Naive thymus-derived CD4-positive, alpha-beta T cell (primary cell): ENCODE results near the gene MINAR1. TPM values are rescaled to one million over a fixed set of nuclear protein-coding genes. Genes with fewer than 3 reads are reported as not detected.
A peak's percentile ranks its signal among the peaks of the same experiment; 100 is the strongest.

Experiments
- ATAC-seq: fragments of 150-1000 bp; cut with Tn5 transposase; 2 replicates; pipeline ENCODE4 v1.10.0; 2021; ENCODE audit warnings: mild to moderate bottlenecking, moderate library complexity
- CTCF ChIA-PET: fragments of 350-600 bp; sonication (Branson Sonifier 250); formaldehyde crosslinking; loops from one replicate; lab custom pipeline; 2021; ENCODE audit warnings: antibody characterized with exemption; lab: Charles Lee
- POLR2A ChIA-PET: fragments of 350-600 bp; sonication (Branson Sonifier 250); formaldehyde crosslinking; loops from one replicate; lab custom pipeline; 2021; ENCODE audit warnings: antibody characterized with exemption, inconsistent platforms; lab: Charles Lee
- DNase-seq, 9 donors: peaks; one replicate each; pipeline versions ENCODE4 v3.0.0 to v3.0.0-alpha.2; 2020 to 2022; ENCODE audit warnings: mixed read lengths in 1 of 9
- H3K27ac ChIP-seq: one replicate; pipeline ENCODE4 v1.7.0; 2013; ENCODE audit warnings: mild to moderate bottlenecking, low read depth, low read length, moderate library complexity
- H3K27me3 ChIP-seq, 2 donors: one replicate each; pipeline ENCODE4 v1.7.0; 2013; ENCODE audit warnings: low read length in 2 of 2, mild to moderate bottlenecking in 2 of 2, moderate library complexity in 2 of 2; ENCODE audit not compliant: control insufficient read depth in 2 of 2, insufficient read depth in 2 of 2
- H3K36me3 ChIP-seq, 3 experiments: 1 replicate in 2 of 3; 2 replicates in 1 of 3; pipeline ENCODE4 v1.7.0; 2013; ENCODE audit warnings: low read length in 3 of 3, mild to moderate bottlenecking in 3 of 3, moderate library complexity in 1 of 3; ENCODE audit not compliant: insufficient read depth in 3 of 3, control insufficient read depth in 2 of 3
- H3K4me1 ChIP-seq, 2 donors: one replicate each; pipeline ENCODE4 v1.7.0; 2013; ENCODE audit warnings: low read length in 2 of 2, mild to moderate bottlenecking in 2 of 2, moderate library complexity in 1 of 2; ENCODE audit not compliant: control insufficient read depth in 2 of 2, insufficient read depth in 2 of 2
- H3K4me3 ChIP-seq: 2 replicates; pipeline ENCODE4 v1.7.0; 2013; ENCODE audit warnings: mild to moderate bottlenecking, low read length
- H3K9me3 ChIP-seq, 3 experiments: 1 replicate in 2 of 3; 2 replicates in 1 of 3; pipeline ENCODE4 v1.7.0; 2013; ENCODE audit warnings: low read length in 3 of 3; ENCODE audit not compliant: control insufficient read depth in 2 of 3
- H3K27ac Mint-ChIP-seq, 9 donors: one replicate each; pipeline ENCODE4 v1.8.0; 2020 to 2022; ENCODE audit warnings: mixed read lengths in 9 of 9, mild to moderate bottlenecking in 8 of 9, moderate library complexity in 5 of 9, inconsistent platforms in 2 of 9
- H3K27me3 Mint-ChIP-seq, 5 donors: one replicate each; pipeline ENCODE4 v1.8.0; 2021 to 2022; ENCODE audit warnings: mixed read lengths in 5 of 5, mild to moderate bottlenecking in 1 of 5
- H3K36me3 Mint-ChIP-seq, 5 donors: one replicate each; pipeline ENCODE4 v1.8.0; 2020 to 2022; ENCODE audit warnings: mixed read lengths in 5 of 5, mild to moderate bottlenecking in 3 of 5, inconsistent platforms in 1 of 5
- H3K4me1 Mint-ChIP-seq, 7 donors: one replicate each; pipeline ENCODE4 v1.8.0; 2020 to 2022; ENCODE audit warnings: mixed read lengths in 7 of 7, mild to moderate bottlenecking in 3 of 7, inconsistent platforms in 1 of 7
- H3K4me3 Mint-ChIP-seq, 10 donors: one replicate each; pipeline ENCODE4 v1.8.0; 2020 to 2022; ENCODE audit warnings: mild to moderate bottlenecking in 10 of 10, mixed read lengths in 10 of 10, moderate library complexity in 6 of 10, inconsistent platforms in 2 of 10
- H3K9me3 Mint-ChIP-seq, 11 donors: one replicate each; pipeline ENCODE4 v1.8.0; 2020 to 2022; ENCODE audit warnings: mixed read lengths in 11 of 11, mild to moderate bottlenecking in 4 of 11, inconsistent platforms in 1 of 11, moderate library complexity in 1 of 11
- intact Hi-C, 2 donors: fragments of 100-400 bp; cut with micrococcal nuclease; formaldehyde crosslinking; loops; one replicate each; pipeline ENCODE4 v1.15.1; 2023
- polyA plus RNA-seq, 2 donors: library from polyadenylated mRNA; unstranded; fragments of 300-500 nt; fragmentation: Illumina TruSeq; gene quantifications; one replicate each; pipeline ENCODE4 v1.2.3, GENCODE V29; 2021
- total RNA-seq, 6 experiments: library from RNA in 5 of 6; stranded (reverse) in 5 of 6; gene quantifications; 1 replicate in 5 of 6; 2 replicates in 1 of 6; pipeline ENCODE4 v1.2.3 and lab custom pipeline; 2021 to 2026

The MINAR1 gene
- total and polyA plus RNA-seq, 7 experiments from 2014 or later = 0.04 to 1.3 (median 0.32) TPM

DNA sequence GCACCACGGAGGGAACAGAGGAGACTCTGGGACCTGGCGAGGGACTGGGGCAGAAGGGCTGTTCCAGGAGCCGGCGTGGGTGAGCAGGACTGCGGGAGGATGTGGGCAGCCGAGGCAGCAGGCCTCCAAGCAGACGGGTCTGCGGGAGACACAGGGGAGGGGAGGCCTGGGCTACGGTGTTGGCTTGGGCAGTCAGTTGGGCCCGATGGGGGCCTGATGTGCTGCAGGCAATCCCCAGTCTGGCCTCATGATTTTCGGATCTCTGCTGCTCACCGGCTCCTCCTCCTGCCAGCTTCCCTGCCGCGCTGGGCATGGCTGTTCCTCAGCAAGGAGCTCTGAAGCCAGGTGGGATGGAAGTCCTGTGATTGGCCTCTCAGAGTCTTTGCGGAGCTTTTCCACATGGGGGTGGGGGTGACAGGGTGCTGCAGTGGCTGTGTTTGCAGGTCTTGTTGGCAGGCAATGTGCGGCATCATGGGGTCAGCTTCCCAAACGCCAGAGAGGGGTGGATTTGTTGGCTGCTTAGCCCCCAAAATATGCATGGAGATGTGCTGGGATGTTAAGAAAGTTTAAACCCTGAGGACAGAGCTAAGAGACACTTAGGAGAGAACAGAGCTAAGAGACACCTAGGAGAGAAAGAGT, 19.3 kb downstream of the MINAR1 start:
- Histone ChIP-seq H3K9me3 (no peaks in the 10 kb centered on the region), H3K4me3 (no peak overlapping the region), H3K4me1 (no peaks in the 10 kb centered on the region), H3K36me3 (no peaks in the 10 kb centered on the region), H3K27me3 (no peaks in the 10 kb centered on the region), H3K27ac (no peak overlapping the region)
- no peak for ATAC-seq
- DNase-seq = no peak
- CTCF ChIA-PET = no interaction called here
- Mint-ChIP-seq H3K27me3 (peaks cover 7 to 16% (median 13%) of the 10 kb centered on the region in 5 donors), H3K4me1 (no peaks in the 10 kb centered on the region), H3K36me3 (peaks cover 0 to 4% (median 0%) of the 10 kb centered on the region in 5 donors), H3K4me3 (no peak overlapping the region), H3K27ac (no peak overlapping the region), H3K9me3 (peaks cover 0 to 17% (median 6%) of the 10 kb centered on the region in 11 donors)
- intact Hi-C loops = no loop called here
- POLR2A ChIA-PET = no interaction called here

DNA sequence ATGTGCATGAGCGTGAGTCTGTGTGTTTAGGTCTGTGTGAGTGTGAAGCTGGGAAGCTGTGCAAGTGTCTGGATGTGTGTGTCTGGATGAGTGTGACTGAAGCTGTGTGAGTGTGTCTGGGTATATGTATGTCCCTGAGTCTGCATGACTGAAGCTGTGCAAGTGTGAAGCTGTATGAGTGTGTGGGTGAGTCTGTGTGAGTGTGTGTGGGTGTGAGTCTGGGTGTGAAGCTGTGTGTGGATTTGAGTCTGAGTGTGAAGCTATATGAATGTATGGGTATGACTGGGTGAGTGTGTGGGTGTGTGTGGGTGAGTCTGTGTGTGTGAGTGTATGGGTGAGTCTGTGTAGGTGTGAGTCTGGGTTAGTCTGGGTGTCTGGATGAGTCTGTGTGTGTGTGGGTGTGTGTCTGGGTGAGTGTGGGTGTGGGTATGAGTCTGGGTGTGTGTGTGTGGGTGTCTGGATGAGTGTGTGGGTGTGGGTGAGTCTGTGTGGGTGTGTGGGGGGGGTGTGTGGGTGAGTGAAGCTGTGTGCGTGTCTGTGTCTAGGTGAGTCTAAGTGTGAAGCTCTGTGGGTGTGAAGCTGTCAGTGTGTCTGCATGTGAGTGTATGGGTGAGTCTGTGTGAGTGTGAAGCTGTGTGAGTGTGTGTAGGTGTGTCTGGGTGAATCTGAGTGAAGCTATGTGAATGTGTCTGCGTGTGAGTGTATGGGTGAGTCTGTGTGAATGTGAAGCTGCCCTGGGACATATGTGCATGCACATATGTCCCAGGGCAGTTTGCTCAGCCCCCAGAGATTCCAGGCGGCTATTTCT, 20.3 kb downstream of the MINAR1 start:
- DNase-seq (no peak), ATAC-seq (peak; percentile 22)
- H3K4me3 ChIP-seq = no peak overlapping the region
- H3K4me1 Mint-ChIP-seq = no peaks in the 10 kb centered on the region
- H3K9me3 ChIP-seq = no peaks in the 10 kb centered on the region
- intact Hi-C loops = no loop called here
- no peak overlapping the region for H3K27ac ChIP-seq
- H3K9me3 Mint-ChIP-seq = peaks cover 0 to 7% (median 1%) of the 10 kb centered on the region in 11 donors
- H3K27ac Mint-ChIP-seq = no peak overlapping the region
- no peak overlapping the region for H3K4me3 Mint-ChIP-seq
- ChIA-PET CTCF (no interaction called here), POLR2A (no interaction called here)
- no peaks in the 10 kb centered on the region for H3K36me3 ChIP-seq
- H3K27me3 Mint-ChIP-seq = peaks cover 4 to 16% (median 13%) of the 10 kb centered on the region in 5 donors
- no peaks in the 10 kb centered on the region for H3K27me3 ChIP-seq
- no peaks in the 10 kb centered on the region for H3K4me1 ChIP-seq
- H3K36me3 Mint-ChIP-seq = peaks cover 0 to 4% (median 0%) of the 10 kb centered on the region in 5 donors

DNA sequence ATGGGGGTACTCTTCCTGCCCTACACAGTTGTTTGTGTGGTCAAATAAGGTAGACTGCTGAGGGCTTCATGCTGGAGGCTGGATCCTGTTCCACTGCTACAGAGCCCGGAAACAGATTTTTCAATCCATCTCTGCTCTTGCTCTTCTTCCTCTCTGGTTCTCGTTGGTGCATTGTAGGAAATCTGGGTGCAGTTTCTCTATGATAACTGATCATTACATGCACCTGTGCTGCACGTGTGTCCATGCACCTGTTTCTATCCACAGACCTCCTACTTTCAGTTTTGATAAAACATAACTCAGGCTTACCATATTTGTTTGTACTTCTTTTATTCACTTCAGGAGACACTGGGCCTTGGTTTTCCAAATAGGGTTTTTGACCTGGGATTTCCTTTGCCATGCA, 21.3 kb downstream of the MINAR1 start:
- ATAC-seq = no peak
- ChIA-PET CTCF (no interaction called here), POLR2A (no interaction called here)
- H3K4me3 Mint-ChIP-seq = no peak overlapping the region
- H3K9me3 Mint-ChIP-seq = peaks cover 0 to 2% (median 0%) of the 10 kb centered on the region in 11 donors
- Histone ChIP-seq H3K9me3 (no peaks in the 10 kb centered on the region), H3K4me1 (no peaks in the 10 kb centered on the region), H3K27ac (no peak overlapping the region), H3K4me3 (no peak overlapping the region), H3K36me3 (no peaks in the 10 kb centered on the region), H3K27me3 (no peaks in the 10 kb centered on the region)
- intact Hi-C loops = no loop called here
- no peaks in the 10 kb centered on the region for H3K4me1 Mint-ChIP-seq
- H3K36me3 Mint-ChIP-seq = peaks cover 0 to 3% (median 0%) of the 10 kb centered on the region in 5 donors
- no peak for DNase-seq
- H3K27ac Mint-ChIP-seq = no peak overlapping the region
- H3K27me3 Mint-ChIP-seq = peaks cover 4 to 11% (median 9%) of the 10 kb centered on the region in 5 donors

DNA sequence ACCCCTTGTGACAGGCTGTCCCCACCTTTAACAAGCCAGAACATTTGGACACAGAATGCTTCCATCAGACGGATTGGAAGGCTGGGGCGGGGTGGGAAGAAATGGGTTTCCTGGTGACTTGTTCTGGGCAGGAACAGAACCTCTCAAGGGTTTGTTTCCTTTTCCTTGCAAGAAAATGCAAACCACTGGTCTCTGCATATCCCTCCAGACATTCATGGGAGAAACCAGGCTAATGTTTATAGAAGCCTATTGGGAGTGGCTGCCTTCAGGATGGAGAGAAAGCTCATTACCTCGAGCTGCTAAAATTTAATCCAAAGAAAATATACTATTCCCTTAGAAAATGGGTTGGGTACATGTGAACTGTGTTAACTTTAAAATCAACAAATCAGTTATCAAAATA, 21.9 kb downstream of the MINAR1 start:
- ChIA-PET CTCF (no interaction called here), POLR2A (no interaction called here)
- Mint-ChIP-seq H3K4me1 (no peaks in the 10 kb centered on the region), H3K9me3 (peaks cover 0 to 2% (median 0%) of the 10 kb centered on the region in 11 donors), H3K36me3 (no peaks in the 10 kb centered on the region), H3K27ac (no peak overlapping the region), H3K27me3 (peaks cover 4 to 8% (median 7%) of the 10 kb centered on the region in 5 donors), H3K4me3 (no peak overlapping the region)
- Histone ChIP-seq H3K27me3 (no peaks in the 10 kb centered on the region), H3K27ac (no peak overlapping the region), H3K4me3 (no peak overlapping the region), H3K9me3 (no peaks in the 10 kb centered on the region), H3K36me3 (no peaks in the 10 kb centered on the region), H3K4me1 (no peaks in the 10 kb centered on the region)
- ATAC-seq = no peak
- intact Hi-C loops = no loop called here
- no peak for DNase-seq

DNA sequence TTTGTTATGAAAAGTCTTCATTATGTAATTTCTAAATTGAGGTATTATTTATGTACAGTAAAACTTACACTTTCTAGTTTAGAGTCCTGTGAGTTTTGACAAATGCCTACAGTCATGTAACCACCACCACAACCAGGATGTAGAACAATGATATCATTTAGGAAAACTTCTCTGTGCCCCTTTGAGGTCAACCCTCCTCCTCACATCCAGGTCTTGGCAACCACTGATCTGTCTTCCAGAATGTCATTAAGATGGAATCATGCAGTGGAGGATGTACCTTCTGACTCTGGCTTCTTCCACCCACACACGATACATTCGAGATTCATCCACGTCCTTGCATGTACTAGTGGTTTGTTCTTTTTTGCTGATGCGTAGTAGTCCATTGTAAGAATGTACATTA, 23.2 kb downstream of the MINAR1 start:
- intact Hi-C loops = no loop called here
- CTCF ChIA-PET = no interaction called here
- Histone ChIP-seq H3K27ac (no peak overlapping the region), H3K4me1 (no peaks in the 10 kb centered on the region), H3K4me3 (no peak overlapping the region), H3K9me3 (no peaks in the 10 kb centered on the region), H3K27me3 (no peaks in the 10 kb centered on the region), H3K36me3 (no peaks in the 10 kb centered on the region)
- Mint-ChIP-seq H3K9me3 (no peaks in the 10 kb centered on the region), H3K27me3 (no peaks in the 10 kb centered on the region), H3K27ac (no peak overlapping the region), H3K4me1 (no peaks in the 10 kb centered on the region), H3K36me3 (no peaks in the 10 kb centered on the region), H3K4me3 (no peak overlapping the region)
- ATAC-seq (no peak), DNase-seq (no peak)
- POLR2A ChIA-PET = no interaction called here

DNA sequence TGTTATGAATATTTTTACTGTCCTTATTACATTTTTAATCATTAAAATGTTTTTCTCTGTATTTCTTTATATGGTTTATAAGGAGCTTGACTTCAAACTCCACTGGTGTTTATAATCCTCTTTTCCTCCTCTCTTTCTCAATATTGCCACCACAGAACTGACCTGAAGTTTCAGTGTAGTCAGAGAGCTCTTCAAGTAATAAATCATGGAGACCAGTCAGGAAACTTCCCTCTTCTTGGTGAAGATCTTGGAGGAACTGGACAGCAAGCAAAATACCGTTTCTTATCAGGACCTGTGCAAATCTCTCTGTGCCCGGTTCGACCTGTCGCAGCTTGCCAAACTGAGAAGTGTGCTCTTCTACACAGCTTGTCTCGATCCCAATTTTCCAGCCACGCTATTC, 23.8 kb downstream of the MINAR1 start:
- no peaks in the 10 kb centered on the region for H3K9me3 Mint-ChIP-seq
- no peak overlapping the region for H3K27ac Mint-ChIP-seq
- no peaks in the 10 kb centered on the region for H3K36me3 Mint-ChIP-seq
- CTCF ChIA-PET = no interaction called here
- Histone ChIP-seq H3K27ac (no peak overlapping the region), H3K27me3 (no peaks in the 10 kb centered on the region), H3K4me1 (no peaks in the 10 kb centered on the region), H3K9me3 (no peaks in the 10 kb centered on the region), H3K36me3 (no peaks in the 10 kb centered on the region), H3K4me3 (no peak overlapping the region)
- no peaks in the 10 kb centered on the region for H3K4me1 Mint-ChIP-seq
- POLR2A ChIA-PET = no interaction called here
- intact Hi-C loops = no loop called here
- DNase-seq (no peak), ATAC-seq (no peak)
- H3K4me3 Mint-ChIP-seq = no peak overlapping the region
- H3K27me3 Mint-ChIP-seq = no peaks in the 10 kb centered on the region

DNA sequence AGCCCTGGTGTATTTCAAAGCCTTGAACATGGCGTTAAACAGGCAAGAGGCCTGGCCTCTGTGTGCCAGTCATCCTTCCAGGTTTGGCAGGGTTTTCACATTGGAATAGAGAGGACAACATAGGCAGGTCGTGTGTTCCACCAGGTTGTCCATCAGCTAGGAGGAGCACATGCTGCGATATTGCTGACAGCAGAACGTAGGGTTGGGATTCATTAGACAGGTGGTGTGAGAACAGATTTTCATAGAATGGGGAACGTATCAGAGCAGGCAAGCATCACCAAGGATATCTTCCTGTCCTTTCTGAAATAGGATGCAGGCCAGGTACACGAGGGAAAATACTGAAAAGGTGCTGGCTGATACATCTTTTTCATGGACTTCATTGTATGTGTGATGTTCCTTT, 26.4 kb downstream of the MINAR1 start:
- Histone ChIP-seq H3K9me3 (no peaks in the 10 kb centered on the region), H3K4me3 (no peak overlapping the region), H3K4me1 (no peaks in the 10 kb centered on the region), H3K27ac (no peak overlapping the region), H3K27me3 (no peaks in the 10 kb centered on the region), H3K36me3 (no peaks in the 10 kb centered on the region)
- Mint-ChIP-seq H3K36me3 (no peaks in the 10 kb centered on the region), H3K4me1 (no peaks in the 10 kb centered on the region), H3K27me3 (no peaks in the 10 kb centered on the region), H3K27ac (no peak overlapping the region), H3K4me3 (no peak overlapping the region), H3K9me3 (no peaks in the 10 kb centered on the region)
- intact Hi-C loops = no loop called here
- ATAC-seq (no peak), DNase-seq (no peak)
- ChIA-PET POLR2A (no interaction called here), CTCF (no interaction called here)
